H1 (cell line): ENCODE measurements around the gene ILF2. TPM values are rescaled to one million over a fixed set of nuclear protein-coding genes. Genes with fewer than 3 reads are reported as not detected.

Experiments
- CTCF ChIA-PET: fragments of 300-600 bp; sonication (Branson Sonifier 250); formaldehyde crosslinking; loops from one replicate; lab custom pipeline; 2021; ENCODE audit not compliant: partially characterized antibody; lab: Charles Lee
- POLR2A ChIA-PET: fragments of 300-600 bp; sonication (Branson Sonifier 250); formaldehyde crosslinking; loops from one replicate; lab custom pipeline; 2021; ENCODE audit warnings: inconsistent platforms; ENCODE audit not compliant: partially characterized antibody; lab: Charles Lee
- DNase-seq, 2 experiments: peaks; one replicate each; pipeline versions ENCODE4 v3.0.0 to v3.0.0-alpha.2; 2010 to 2022; ENCODE audit warnings: low spot score in 2 of 2, low read depth in 1 of 2, mixed read lengths in 1 of 2
- FAIRE-seq: peaks from 2 replicates; lab custom pipeline; 2011; peaks lifted over from hg19 to GRCh38; lab: Jason Lieb, UNC
- H2AFZ ChIP-seq: 2 replicates; pipeline ENCODE4 v1.8.1; 2012; ENCODE audit warnings: low read length, inconsistent platforms
- H2AK5ac ChIP-seq: 2 replicates; pipeline ENCODE4 v1.6.1; 2013; ENCODE audit warnings: low read depth, low read length
- H2BK120ac ChIP-seq: replicated peaks from 2 replicates; pipeline ENCODE3; 2013; ENCODE audit warnings: low read depth, low read length, inconsistent platforms
- H2BK12ac ChIP-seq: 2 replicates; pipeline ENCODE4 v1.6.1; 2013; ENCODE audit warnings: low read depth, low read length
- H2BK15ac ChIP-seq: 2 replicates; pipeline ENCODE4 v1.6.1; 2013; ENCODE audit warnings: low read length
- H2BK20ac ChIP-seq: 2 replicates; pipeline ENCODE4 v1.6.1; 2013; ENCODE audit warnings: low read length
- H2BK5ac ChIP-seq: 2 replicates; pipeline ENCODE4 v1.6.1; 2013; ENCODE audit warnings: low read depth, low read length
- H3K14ac ChIP-seq: 2 replicates; pipeline ENCODE4 v1.6.1; 2013; ENCODE audit warnings: inconsistent platforms; ENCODE audit not compliant: insufficient read length
- H3K18ac ChIP-seq: 2 replicates; pipeline ENCODE4 v1.6.1; 2013; ENCODE audit warnings: low read length; ENCODE audit errors: extremely low read depth
- H3K23ac ChIP-seq: 2 replicates; pipeline ENCODE4 v1.6.1; 2013; ENCODE audit warnings: inconsistent platforms; ENCODE audit not compliant: insufficient read length
- H3K23me2 ChIP-seq: 2 replicates; pipeline ENCODE4 v1.6.1; 2013; ENCODE audit warnings: low read depth, low read length
- H3K27ac ChIP-seq: 2 replicates; pipeline ENCODE4 v1.6.1; 2011; ENCODE audit warnings: low read depth, low read length, inconsistent platforms
- H3K27me3 ChIP-seq, 4 experiments: replicated peaks in 1 of 4; 1 replicate in 1 of 4; 2 replicates in 3 of 4; pipeline versions ENCODE4 v1.6.1 to v1.8.1; 2011 to 2013; ENCODE audit warnings: low read length in 3 of 4, mild to moderate bottlenecking in 3 of 4, inconsistent platforms in 2 of 4, mixed read lengths in 2 of 4, moderate library complexity in 1 of 4; ENCODE audit not compliant: control insufficient read depth in 3 of 4, insufficient read depth in 3 of 4; ENCODE audit errors: extremely low read depth in 1 of 4
- H3K36me3 ChIP-seq, 4 experiments: 2 replicates each; pipeline versions ENCODE4 v1.6.1 to v1.8.1; 2011 to 2013; ENCODE audit warnings: mild to moderate bottlenecking in 4 of 4, low read length in 3 of 4, moderate library complexity in 2 of 4, control low read depth in 1 of 4, inconsistent platforms in 1 of 4; ENCODE audit not compliant: insufficient read depth in 4 of 4, control insufficient read depth in 2 of 4
- H3K4ac ChIP-seq: replicated peaks from 2 replicates; pipeline ENCODE3; 2013; ENCODE audit warnings: low read length, low read depth, mixed read lengths, inconsistent platforms; ENCODE audit not compliant: insufficient read length
- H3K4me1 ChIP-seq, 4 experiments: replicated peaks in 1 of 4; 1 replicate in 1 of 4; 2 replicates in 3 of 4; pipeline versions ENCODE4 v1.6.1 to v1.8.1; 2011 to 2013; ENCODE audit warnings: low read length in 3 of 4, inconsistent platforms in 2 of 4, mixed read lengths in 1 of 4; ENCODE audit not compliant: insufficient read depth in 4 of 4, control insufficient read depth in 3 of 4
- H3K4me2 ChIP-seq, 2 experiments: 2 replicates each; pipeline versions ENCODE4 v1.6.1 to v1.8.1; 2011 to 2013; ENCODE audit warnings: low read depth in 2 of 2, low read length in 2 of 2, control low read depth in 1 of 2, inconsistent platforms in 1 of 2, mild to moderate bottlenecking in 1 of 2; ENCODE audit not compliant: insufficient read depth in 1 of 2
- H3K4me3 ChIP-seq, 4 experiments: fragments of 200-600, 300-600 bp in 1 of 4; sonication (generic), shearing (Covaris generic), sonication (Bioruptor Twin) in 1 of 4; 2 replicates each; pipeline versions ENCODE4 v1.5.1 to v1.8.1; 2011 to 2016; ENCODE audit warnings: low read length in 4 of 4, low read depth in 3 of 4, control low read depth in 2 of 4, inconsistent platforms in 2 of 4, mild to moderate bottlenecking in 2 of 4, mixed read lengths in 1 of 4, moderate library complexity in 1 of 4; ENCODE audit not compliant: insufficient read depth in 2 of 4; ENCODE audit errors: extremely low read depth in 1 of 4
- H3K56ac ChIP-seq: replicated peaks from 2 replicates; pipeline ENCODE3; 2013; ENCODE audit warnings: low read depth, mild to moderate bottlenecking, mixed read lengths, low read length, inconsistent platforms; ENCODE audit not compliant: insufficient read length
- H3K79me1 ChIP-seq: 2 replicates; pipeline ENCODE4 v1.6.1; 2013; ENCODE audit warnings: low read depth, low read length, control low read depth
- H3K79me2 ChIP-seq, 2 experiments: 2 replicates each; pipeline versions ENCODE4 v1.6.1 to v1.8.1; 2012 to 2013; ENCODE audit warnings: low read length in 2 of 2, mild to moderate bottlenecking in 2 of 2, inconsistent platforms in 1 of 2; ENCODE audit not compliant: insufficient read depth in 2 of 2, control insufficient read depth in 1 of 2
- H3K9ac ChIP-seq, 4 experiments: replicated peaks in 1 of 4; 1 replicate in 1 of 4; 2 replicates in 3 of 4; pipeline versions ENCODE4 v1.6.1 to v1.8.1; 2011 to 2013; ENCODE audit warnings: low read depth in 3 of 4, low read length in 3 of 4, control low read depth in 2 of 4, mild to moderate bottlenecking in 2 of 4, moderate library complexity in 2 of 4, inconsistent platforms in 1 of 4; ENCODE audit errors: extremely low read depth in 1 of 4
- H3K9me3 ChIP-seq, 2 experiments: 2 replicates each; pipeline versions ENCODE4 v1.6.1 to v1.8.1; 2012 to 2013; ENCODE audit warnings: mild to moderate bottlenecking in 2 of 2, moderate library complexity in 2 of 2, control low read depth in 1 of 2, inconsistent platforms in 1 of 2, low read depth in 1 of 2, low read length in 1 of 2, mixed read lengths in 1 of 2; ENCODE audit not compliant: insufficient read depth in 2 of 2
- H4K20me1 ChIP-seq, 2 experiments: replicated peaks in 1 of 2; 2 replicates each; pipeline versions ENCODE3 to v1.8.1; 2011 to 2013; ENCODE audit warnings: inconsistent platforms in 2 of 2, low read length in 2 of 2, mild to moderate bottlenecking in 1 of 2; ENCODE audit not compliant: insufficient read depth in 2 of 2, control insufficient read depth in 1 of 2
- H4K5ac ChIP-seq: 2 replicates; pipeline ENCODE4 v1.6.1; 2013; ENCODE audit warnings: low read length, low read depth, mixed read lengths, inconsistent platforms; ENCODE audit not compliant: insufficient read length
- H4K8ac ChIP-seq: 2 replicates; pipeline ENCODE4 v1.8.0; 2013; ENCODE audit warnings: mild to moderate bottlenecking, moderate library complexity, low read length, inconsistent platforms; ENCODE audit not compliant: insufficient read depth; ENCODE audit errors: extremely low read depth
- H4K91ac ChIP-seq: replicated peaks from 2 replicates; pipeline ENCODE3; 2013; ENCODE audit warnings: low read length, mixed read lengths, inconsistent platforms; ENCODE audit not compliant: insufficient read length
- HDAC2 ChIP-seq, 2 experiments: fragments of 300-600 bp in 1 of 2; sonication (generic) in 1 of 2; IDR thresholded peaks; 2 replicates each; pipeline ENCODE4 v1.6.1; 2011 to 2012; ENCODE audit warnings: low read depth in 2 of 2, low read length in 2 of 2, mild to moderate bottlenecking in 2 of 2, moderate library complexity in 2 of 2, borderline replicate concordance in 1 of 2, inconsistent platforms in 1 of 2
- KDM1A ChIP-seq: fragments of 200-600, 300-600 bp; sonication (generic); IDR thresholded peaks from 2 replicates; pipeline ENCODE4 v1.7.1; 2016; ENCODE audit warnings: mild to moderate bottlenecking, low read length, borderline replicate concordance
- NRF1 ChIP-seq: IDR thresholded peaks from 2 replicates; pipeline ENCODE4 v1.6.1; 2011; ENCODE audit warnings: mild to moderate bottlenecking, low read depth, low read length, improper control_type of control experiment
- TAF1 ChIP-seq: IDR thresholded peaks from 2 replicates; pipeline ENCODE4 v1.6.1; 2011; ENCODE audit warnings: mild to moderate bottlenecking, low read depth, low read length
- WGBS, 2 experiments: shearing (Covaris generic) in 1 of 2; methylation state at CpG; one replicate each; pipeline versions ENCODE4 v1.1.6 to v1.1.7; 2013 to 2015; ENCODE audit warnings: low lambda C conversion rate in 2 of 2, mixed read lengths in 2 of 2, inconsistent platforms in 1 of 2, low coverage in 1 of 2, missing lambda C conversion rate in 1 of 2; ENCODE audit not compliant: insufficient replicate concordance in 2 of 2, insufficient coverage in 1 of 2, insufficient read length in 1 of 2; ENCODE audit errors: extremely low coverage in 1 of 2, missing lambda C conversion rate in 1 of 2; 5-methylcytosine and 5-hydroxymethylcytosine counted together
- polyA plus RNA-seq, 7 experiments: library from polyadenylated mRNA; depleted of rRNA in 3 of 7; stranded (reverse) in 5 of 7; unstranded in 2 of 7; fragments of >200 nt in 5 of 7; fragments of 200-250 nt in 2 of 7; gene quantifications; 1 replicate in 5 of 7; 2 replicates in 1 of 7; 4 replicates in 1 of 7; pipeline versions ENCODE4 v1.2.1 to v1.2.3, GENCODE V29; 2011 to 2013; ENCODE audit warnings: missing spikeins in 2 of 7, mixed read lengths in 2 of 7
- total RNA-seq: library from RNA; stranded (reverse); fragmentation: NEBNext Ultra II Directional; extraction: Animal tissue kit (Norgen Biotek cat#: 25700); gene quantifications from 2 replicates; pipeline ENCODE4 v1.2.1, GENCODE V29; 2021
- TF ChIP-seq, protein P1 (sequence below): IDR thresholded peaks from 2 replicates; pipeline ENCODE4 v1.6.1; 2011; ENCODE audit warnings: low read depth, mild to moderate bottlenecking, low read length; ENCODE audit not compliant: insufficient read depth

ILF2 gene
- total and polyA plus RNA-seq, 2 of the 8 experiments (the other 6 are each of a cell fraction or from before 2014, with no cell fraction given): 389 to 474 TPM

DNA sequence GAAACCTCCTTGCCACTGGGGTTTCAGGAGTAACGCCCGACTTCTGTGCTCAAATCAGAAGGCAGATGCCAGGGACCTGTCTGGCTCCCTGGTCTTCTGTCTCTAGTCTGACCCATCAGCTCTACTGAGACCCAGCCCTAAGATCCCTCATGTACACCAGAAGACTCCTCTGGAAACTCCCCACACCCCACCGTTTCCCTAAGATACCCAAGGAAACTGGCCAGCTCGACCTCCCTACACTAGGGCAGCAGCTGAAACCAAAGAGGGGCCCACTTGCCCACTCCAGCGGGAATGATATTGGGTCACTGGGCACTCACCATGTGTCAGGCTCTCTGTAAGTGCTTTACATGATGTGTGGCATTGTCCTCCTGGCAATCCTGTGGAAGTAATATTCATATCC, 57.4 kb downstream of the ILF2 start:
- Histone ChIP-seq H2AK5ac (no peak overlapping the region), H3K4me2 (peak overlapping the region; percentile 59 to 77; a peak in 2 of 4 replicates), H3K14ac (no peak overlapping the region), H4K91ac (peak overlapping the region; percentile 64), H3K27me3 (no peaks in the 10 kb centered on the region; a peak in 1 of 7 replicates), H4K8ac (peak overlapping the region; percentile 75; the same call in 1 of the 2 replicates), H2BK12ac (0 out of 2 replicates have a peak overlapping the region, but pooled peaks have one; percentile 50), H3K36me3 (no peaks in the 10 kb centered on the region), H3K18ac (no peak overlapping the region; the same call in 1 of the 2 replicates), H3K9ac (no peak overlapping the region), H3K9me3 (no peaks in the 10 kb centered on the region), H3K79me2 (no peaks in the 10 kb centered on the region), H2AFZ (peak overlapping the region; percentile 49; the same call in 1 of the 2 replicates), H2BK120ac (no peak overlapping the region), H2BK5ac (peak overlapping the region; percentile 52; the same call in 1 of the 2 replicates), H3K4me3 (peak overlapping the region in 1 of 4 experiments; percentile 51; a peak in 1 of 8 replicates), H3K4ac (no peak overlapping the region), H3K4me1 (peaks cover 0 to 30% (median 20%) of the 10 kb centered on the region in 4 experiments; a peak in 6 of 7 replicates), H3K27ac (no peak overlapping the region), H3K23ac (no peak overlapping the region), H3K79me1 (no peaks in the 10 kb centered on the region), H4K20me1 (no peaks in the 10 kb centered on the region), H3K56ac (no peak overlapping the region), H2BK20ac (peak overlapping the region; percentile 18; the same call in 1 of the 2 replicates), H2BK15ac (no peak overlapping the region), H4K5ac (no peak overlapping the region), H3K23me2 (peaks cover 3% of the 10 kb centered on the region)
- TF ChIP-seq TAF1: no peak
- no peak for TF ChIP-seq HDAC2 (IDR thresholded peaks at IDR 0.05; ENCODE audit: borderline replicate concordance in 1 of 2, low read depth in 2 of 2, low read length in 2 of 2)
- TF ChIP-seq, protein P1, sequence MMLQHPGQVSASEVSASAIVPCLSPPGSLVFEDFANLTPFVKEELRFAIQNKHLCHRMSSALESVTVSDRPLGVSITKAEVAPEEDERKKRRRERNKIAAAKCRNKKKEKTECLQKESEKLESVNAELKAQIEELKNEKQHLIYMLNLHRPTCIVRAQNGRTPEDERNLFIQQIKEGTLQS: no peak
- no peak for TF ChIP-seq NRF1
- no peak for TF ChIP-seq KDM1A
- no peak for FAIRE-seq
- CTCF ChIA-PET: interaction anchor here (1.1 to 15.9 kb wide), 10 partner anchors 9 to 103 kb away, joined by 3 to 224 read pairs (median 24); partner anchors contain the start of genes S100A1, S100A13, S100A4 and S100A6
- DNase-seq: no peak
- POLR2A ChIA-PET: interaction anchor here (1.0 to 15.3 kb wide), 6 partner anchors 14 to 45 kb away, joined by 3 to 261 read pairs (median 8); partner anchors contain the start of genes CHTOP, S100A1 and S100A13
- WGBS, 2 experiments: 76% methylated on average over 5 of the region's 5 CpGs; no CpG with 5 or more reads in 1 of the 2 experiments
